HG03342 (cell line): Measurements from ENCODE around the gene RYR2.

Source experiments
- ATAC-seq: cut with Tn5 transposase; IDR thresholded peaks from one replicate; pipeline ENCODE4 v1.9.1; 2021; ENCODE audit warnings: mild to moderate bottlenecking, moderate library complexity; ENCODE audit not compliant: unreplicated experiment

The RYR2 gene

DNA sequence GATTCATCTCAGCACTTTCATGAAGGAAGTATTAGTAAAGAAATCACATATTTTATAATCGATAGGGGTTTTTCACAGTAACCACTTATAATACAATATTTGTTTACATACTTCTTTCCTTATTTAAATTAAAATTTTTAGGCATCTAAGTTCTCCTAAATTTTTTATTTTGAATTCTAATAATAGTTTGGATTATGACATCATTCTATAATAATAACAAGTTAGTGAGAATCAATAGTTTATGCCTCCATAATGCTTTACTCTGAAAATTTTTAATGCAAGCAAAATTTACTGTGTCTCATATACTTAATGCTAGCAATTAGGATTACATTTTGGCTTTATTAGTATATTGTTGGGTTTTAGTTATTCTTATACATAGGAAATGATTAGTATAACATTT, 596.6 kb downstream of the RYR2 start:
- ATAC-seq = no peak

DNA sequence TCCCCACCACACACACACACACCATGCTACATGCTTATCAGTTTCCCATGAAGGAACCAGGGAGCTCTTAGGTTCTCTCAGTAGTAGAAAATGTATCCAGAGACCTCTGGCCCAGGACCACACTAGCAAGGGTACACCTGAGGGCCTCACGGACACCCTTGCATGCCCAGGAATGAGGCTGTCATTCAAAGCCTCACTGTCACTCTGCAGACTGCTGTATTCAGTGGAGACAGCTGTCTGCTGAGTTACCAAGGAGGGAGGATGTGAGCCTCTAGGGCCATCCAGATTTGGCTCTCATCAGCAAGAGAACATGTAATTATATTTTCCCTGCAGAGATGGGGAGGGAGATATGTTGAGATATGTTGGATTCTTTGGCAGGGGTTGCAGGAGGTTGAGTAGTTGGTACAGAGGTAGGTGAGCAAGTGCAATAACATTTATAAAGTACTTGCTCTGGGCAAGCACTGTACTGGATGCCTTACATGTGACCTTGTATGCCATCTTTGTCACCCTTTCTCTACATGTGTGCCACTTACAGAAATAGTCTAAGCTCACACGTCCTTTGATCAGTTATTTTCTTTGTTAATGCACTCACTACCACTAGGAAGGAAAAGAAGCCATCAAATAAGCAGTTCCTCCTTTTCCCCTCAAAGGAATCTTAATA, 598.2 kb downstream of the RYR2 start:
- ATAC-seq = no peak

DNA sequence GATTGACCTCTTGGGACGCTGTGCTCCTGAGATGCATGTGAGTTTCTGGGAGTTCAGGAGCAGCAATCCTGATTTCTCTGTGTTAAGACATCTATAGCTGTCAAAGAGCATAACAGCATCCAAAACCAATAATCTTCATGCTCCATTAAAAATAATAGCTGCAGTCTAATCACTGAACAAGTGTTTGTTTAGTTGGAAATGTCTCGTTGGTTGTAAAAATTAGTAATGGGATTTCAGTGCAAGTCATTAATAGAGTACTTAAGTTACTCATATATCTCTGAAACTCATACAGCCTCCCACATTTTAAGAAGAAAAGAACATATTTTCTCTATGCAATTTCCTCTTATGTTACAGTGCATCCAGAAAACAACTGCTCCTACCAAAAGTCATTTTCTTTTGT, 599.0 kb downstream of the RYR2 start:
- no peak for ATAC-seq

DNA sequence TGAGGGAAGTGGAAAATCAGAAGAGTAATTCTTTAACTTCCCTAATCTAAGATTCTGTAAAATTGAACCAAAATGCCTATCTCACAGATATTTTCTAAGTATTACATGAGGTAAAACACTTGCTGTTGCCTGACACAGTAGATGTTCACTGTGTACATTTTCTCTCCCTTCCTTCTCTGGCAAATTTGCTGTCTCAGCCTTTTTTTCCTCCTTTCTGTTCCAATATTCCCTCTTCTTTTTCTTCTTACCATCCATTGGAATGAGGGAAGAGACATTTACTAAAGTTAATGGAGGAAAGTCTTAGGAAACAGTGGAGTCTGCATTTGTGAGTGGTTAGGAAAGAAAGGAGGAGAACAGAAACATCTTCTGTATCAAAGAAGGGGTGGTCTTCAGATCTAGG, 608.8 kb downstream of the RYR2 start:
- no peak for ATAC-seq

DNA sequence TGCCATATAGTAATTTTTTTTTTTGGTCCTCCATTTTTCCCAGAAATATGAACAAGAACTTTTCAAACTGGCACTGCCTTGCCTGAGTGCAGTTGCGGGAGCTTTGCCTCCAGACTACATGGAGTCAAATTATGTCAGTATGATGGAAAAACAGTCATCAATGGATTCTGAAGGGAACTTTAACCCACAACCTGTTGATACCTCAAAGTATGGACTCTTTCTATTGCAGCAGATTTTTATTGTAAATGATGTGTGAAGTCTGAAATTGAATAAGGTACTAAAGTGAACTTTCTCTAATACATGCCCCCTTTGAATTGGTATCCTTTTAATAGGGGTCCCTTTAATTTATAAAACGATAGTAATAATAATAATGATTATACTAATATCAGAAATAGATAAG, 613.8 kb downstream of the RYR2 start:
- no peak for ATAC-seq

DNA sequence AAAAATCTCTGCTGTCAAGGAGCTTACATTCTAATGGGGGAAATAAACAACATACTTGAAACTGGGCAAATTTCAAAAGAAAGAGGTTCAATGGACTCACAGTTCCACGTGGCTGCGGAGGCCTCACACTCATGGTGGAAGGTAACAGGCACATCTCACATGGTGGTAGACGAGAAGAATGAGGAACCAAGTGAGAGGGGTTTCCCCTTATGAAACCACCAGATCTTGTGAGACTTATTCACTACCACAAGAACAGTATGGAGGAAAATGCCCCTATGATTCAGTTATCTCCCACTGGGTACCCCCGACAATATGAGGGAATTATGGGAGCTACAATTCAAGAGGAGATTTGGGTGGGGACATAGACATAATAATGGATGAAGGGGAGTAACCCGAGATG, 622.4 kb downstream of the RYR2 start:
- ATAC-seq = peak; percentile 68

DNA sequence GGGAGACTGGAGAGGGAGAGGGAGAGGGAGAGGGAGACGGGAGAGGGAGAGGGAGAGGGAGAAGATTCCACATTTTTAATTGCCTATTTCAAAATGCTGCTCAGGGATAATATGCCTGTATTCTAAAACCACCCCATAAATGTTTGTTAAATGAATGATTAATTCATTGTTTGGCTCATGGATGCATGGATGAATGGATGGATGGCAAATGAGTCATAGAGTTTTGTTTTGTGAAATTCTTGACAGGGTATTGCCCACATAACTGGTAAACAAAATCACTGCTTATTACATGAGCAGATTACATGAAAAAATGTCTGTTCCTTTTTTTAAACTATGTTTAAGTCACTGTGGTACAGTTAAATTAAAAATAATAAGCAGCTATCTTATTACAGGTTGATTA, 628.3 kb downstream of the RYR2 start:
- no peak for ATAC-seq

DNA sequence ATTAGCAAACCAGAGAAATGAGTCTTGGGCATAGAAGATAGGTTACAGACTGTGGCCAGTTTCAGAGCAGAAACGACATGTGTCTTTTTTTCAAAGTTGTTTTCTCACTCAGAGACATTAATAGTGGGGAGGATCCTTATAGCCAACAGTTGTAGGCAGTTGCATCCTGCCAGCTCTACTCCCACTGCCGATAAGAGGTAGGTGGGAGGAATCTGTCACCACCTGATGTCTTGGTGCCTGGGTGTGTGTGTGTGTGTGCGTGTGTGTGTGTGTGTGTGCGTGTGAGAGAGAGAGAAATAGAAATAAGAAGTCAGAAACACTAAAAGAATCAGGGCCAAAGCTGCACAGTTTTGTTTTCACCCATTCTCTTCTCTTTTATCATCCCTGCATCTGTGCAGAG, 629.3 kb downstream of the RYR2 start:
- ATAC-seq = no peak

DNA sequence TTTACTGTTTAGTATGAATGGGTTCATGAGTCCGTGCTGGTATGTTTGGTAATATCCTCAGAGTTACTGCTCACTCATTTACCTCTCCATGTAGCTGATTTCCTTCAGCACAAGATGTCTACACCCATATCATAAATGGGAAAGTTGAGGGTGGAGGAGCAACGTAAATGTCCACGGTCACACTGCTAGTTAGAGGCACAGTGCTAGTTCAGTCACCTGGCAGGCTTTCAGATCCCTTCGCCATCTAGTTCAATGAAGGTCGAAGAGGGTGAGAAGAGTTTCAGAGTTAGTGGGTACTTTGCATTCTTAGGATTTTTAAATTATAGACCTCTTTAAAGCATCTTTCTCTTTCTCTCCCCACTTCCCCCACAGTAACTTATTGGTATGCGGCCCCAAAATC, 630.0 kb downstream of the RYR2 start:
- no peak for ATAC-seq

DNA sequence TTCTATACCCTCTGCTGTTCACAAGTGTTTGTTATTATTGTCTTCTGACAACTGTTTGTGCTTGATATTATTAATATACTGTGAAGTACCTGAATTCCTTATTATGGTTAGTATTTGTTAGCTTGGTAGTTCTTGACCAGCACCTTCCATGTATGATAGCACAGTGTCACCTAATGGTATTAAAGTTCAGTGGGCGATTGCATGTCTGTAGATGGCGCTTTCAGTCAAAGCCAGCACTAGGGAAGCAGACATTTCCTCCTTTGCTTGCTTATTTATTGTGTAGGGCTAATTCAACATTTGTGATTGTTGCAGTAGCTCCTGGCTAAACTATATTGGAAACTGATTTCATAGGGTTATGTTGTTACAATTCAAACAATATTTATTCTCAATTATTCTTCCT, 630.8 kb downstream of the RYR2 start:
- no peak for ATAC-seq

DNA sequence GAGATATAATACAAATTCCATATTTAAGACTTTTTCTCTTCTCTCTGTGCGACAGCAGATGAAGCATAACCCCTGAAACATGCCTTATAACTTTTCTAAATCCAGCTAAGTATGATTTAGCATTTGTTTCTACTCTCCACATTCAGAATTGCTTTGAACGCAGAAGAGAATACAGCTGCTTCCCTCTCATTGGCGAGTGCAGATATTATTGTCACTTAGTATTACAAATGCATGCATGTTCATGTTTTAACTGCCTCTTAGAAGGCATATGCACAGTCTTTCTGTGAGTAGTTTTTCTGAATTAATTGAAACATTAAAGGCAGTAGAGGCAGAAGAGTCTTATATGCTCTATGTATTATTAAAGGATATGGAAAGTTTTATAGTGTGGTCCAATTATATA, 631.6 kb downstream of the RYR2 start:
- ATAC-seq = no peak

DNA sequence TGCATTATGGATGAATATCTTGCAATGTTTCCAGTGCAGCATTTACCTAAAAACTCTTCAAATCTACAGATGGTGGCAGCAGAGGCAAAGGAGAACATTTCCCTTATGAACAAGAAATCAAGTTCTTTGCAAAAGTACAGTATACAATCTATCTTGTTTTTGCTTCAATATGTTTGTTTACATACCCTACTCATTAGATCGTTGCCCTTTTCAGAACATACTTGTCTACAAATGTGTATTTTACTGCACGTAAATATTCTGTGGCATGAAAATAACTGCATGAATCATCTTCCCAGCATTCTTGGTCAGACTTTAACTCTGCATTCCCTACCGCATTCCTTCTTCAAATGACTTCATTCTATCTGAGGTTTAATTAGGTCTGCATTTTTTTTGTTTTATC, 636.0 kb downstream of the RYR2 start:
- ATAC-seq = no peak

DNA sequence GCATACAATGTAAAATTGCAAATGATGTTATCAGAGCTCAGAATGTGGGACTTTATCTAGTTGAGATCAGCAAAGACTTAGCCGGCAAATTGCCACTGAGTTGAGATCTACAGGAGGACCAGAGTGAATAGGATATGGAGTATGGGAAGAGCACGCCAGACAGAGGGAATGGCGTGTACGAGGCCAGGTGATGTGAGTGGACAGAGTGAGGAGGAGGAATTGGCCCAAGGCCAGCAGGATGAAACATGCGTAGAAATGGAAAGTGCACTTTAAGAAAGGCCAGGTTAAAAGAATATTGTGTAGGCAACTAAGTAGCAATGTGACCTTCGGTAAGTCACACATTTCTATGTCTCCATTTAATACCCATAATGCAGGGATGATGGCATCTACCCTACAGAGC, 637.7 kb downstream of the RYR2 start:
- ATAC-seq = no peak

DNA sequence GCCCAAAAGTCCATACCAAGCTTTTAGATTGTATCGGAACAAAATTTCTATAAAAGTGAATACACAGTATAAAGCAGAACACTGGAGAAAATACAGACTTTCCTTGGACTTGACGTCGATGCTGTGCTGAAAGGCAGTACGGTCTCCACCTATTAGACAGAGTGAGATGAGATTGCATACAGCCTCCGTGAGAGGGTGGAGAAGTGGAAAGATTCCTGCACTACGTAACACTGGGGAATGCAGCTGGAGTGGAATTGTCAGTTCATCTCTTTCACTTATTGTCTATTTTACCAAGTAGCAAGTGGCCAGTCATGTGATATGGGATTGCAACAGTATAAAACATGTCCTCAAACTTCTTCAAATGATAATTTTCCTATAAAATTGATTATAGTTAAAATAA, 639.2 kb downstream of the RYR2 start:
- no peak for ATAC-seq

DNA sequence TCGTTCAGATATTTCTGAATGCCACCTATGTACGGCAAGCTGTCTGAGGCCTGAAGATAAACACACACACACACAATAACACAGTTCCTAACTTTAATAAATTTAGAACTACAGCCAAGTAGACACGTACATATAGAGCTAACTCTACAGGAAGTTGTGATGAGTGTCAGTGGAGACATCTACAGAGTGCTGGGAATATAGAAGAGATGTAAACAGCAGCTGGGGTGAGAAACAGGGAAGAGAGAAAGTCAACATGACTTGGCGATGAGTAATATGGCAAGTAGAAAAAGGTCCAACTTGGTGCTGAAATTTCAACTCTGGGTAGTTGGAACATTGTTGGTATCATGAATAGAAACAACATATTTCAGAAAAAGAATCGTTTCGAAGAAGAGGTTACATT, 642.3 kb downstream of the RYR2 start:
- ATAC-seq = no peak

DNA sequence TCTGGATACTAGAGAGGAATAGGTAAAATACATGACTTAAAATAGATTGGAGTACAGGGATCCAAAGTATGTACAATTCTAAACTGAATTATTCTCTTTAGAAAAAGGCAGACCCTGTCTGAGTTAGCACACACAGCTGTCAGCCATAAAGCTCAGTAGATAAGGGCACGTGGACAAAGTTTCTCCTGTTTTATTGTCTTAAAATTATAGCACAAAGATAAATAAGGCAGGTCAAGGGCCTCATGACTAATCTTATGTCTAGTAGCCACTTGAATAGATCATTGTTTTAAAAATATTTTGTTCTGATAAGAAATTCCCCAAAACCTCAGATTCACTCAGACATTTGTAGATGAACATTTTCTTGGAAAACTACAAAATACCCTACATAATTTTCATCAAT, 643.6 kb downstream of the RYR2 start:
- no peak for ATAC-seq

DNA sequence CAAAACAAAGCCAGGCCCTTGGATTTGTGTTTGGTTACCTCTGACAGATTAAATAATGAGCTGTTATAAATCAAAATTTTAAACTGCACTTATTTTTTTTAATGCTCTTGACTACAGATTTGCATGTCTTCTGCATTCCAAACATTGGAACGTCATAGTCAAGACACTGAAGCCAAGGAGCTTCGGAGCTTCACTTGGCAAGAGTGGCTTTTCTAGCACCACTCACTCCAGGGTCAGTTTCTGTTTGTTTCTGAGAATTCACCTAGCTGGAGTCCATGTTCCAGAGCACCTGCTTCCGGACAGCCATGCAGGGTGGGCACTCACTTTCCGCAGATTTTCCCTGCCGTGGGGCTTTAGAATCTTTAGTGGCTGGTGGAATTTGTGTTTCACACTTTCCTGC, 645.8 kb downstream of the RYR2 start:
- no peak for ATAC-seq

DNA sequence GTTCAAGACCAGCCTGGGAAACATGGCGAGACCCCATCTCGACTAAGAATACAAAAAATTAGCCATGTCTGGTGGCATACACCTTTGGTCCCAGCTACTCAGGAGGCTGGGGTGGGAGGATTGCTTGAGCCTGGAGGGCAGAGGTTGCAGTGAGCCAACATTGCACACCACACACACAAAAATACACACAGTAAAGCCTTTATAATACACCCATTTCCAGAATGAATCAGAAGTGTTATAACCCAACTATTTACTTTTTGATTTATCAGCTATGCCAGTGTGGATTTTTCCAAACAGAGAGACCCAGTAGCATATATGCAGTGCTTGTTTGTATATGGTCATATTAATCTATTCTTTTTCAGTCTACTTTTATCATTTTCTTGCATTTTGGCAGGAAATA, 648.7 kb downstream of the RYR2 start:
- ATAC-seq = no peak

DNA sequence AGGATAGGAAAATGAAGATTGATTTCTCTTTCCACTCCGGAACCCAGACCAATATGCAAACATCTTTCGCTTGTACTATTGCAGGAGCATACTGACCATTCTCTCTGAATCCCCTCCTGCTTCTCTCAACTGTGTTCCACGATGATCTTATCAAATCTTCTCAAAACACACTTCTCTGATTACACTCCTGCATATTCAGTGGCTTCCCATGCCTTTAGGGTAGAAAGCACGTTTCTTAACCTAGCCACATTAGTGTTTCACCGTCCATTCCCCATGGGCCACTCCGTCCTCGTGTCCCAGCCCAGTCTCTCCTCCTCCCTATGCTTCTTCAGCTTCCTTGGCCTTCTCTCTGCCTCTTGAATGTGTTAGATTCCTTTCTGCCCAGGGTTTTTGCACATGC, 650.3 kb downstream of the RYR2 start:
- no peak for ATAC-seq

DNA sequence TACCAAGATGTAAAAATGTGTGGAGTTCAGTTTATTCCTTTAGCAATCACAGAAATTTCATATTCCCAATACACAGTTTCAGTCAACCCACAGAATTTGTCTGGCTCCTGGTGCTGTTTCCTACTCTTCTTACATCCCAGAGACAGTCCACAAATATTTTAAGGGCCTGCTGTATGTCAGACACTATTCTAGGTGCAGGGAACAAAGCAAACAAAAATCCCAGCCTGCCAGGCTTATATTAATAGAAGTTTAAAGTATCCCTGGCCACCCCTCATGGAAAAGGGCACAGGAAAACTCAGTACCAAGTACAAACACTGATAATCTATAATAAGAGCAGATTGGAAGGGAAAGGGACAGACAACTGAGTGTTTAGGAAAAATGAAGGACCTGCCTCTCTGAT, 653.9 kb downstream of the RYR2 start:
- ATAC-seq = no peak

DNA sequence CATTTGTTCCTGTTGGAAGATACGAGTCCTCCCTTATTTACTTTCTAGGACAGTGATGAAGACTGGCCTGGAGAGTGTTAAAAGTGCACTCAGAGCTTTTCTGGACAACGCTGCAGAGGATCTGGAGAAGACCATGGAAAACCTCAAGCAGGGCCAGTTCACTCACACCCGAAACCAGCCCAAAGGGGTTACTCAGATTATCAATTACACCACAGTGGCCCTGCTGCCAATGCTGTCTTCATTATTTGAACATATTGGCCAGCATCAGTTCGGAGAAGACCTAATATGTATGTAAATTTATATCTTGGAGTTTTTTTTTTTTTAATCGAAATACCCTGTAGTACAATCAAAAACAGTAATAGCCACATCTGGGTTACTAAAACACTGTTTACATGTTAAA, 658.2 kb downstream of the RYR2 start:
- no peak for ATAC-seq

DNA sequence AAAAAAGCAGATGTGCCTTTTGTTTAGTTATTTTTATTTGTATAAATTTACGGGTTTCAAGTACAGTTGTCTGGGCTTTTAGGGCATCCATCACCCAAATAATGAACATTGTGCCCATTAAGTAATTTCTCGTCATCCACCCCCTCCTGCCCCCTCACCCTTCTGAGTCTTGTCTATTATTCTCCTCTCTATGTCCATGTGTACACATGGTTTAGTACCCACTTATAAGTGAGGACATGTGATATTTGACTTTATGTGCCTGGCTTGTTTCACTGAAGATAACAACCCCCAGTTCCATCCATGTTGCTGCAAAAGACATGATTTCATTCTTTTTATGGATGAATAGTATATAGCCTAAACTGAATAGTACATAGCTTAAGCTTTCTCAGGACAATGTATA, 659.5 kb downstream of the RYR2 start:
- ATAC-seq = no peak

DNA sequence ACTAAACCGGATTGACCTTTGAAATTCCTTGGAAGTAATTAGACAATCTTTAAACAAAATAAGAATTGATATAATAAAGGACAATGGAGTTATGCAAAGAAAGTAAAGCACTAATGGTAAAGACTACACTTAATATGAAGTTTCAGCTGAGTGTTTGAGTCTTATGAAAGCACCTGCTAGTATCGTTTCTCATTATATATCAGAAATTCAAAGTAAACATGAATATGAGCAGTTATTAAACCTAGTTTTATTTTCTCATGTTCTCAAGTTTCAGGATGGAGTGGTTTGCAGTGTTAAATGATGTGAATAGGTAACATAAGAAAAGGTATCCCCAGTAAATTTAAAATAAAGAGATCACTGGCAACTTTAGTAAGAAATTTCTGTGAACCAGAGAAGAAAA, 660.2 kb downstream of the RYR2 start:
- ATAC-seq = no peak

DNA sequence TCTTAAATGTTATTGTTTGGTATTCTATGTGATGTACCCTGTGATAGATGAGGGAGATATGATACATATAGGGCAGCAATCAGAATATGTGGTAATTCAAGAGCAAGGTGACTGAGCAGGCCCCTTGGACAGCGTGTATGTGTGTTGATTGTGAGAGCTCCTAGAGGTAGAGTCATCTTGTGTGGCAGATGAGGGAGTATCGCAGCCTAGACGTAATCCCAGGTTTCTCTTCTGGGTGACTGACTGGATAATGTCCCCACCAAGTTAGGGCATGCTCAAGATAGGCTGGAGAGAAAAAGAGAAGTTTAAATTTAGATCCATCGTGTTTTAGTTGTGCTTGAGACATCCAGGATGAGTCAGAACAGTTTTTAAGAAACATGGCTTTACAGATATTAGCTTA, 663.5 kb downstream of the RYR2 start:
- no peak for ATAC-seq
